Endothelial cell of umbilical vein (primary cell): ENCODE results near the gene CRYBA4. TPM values are rescaled to one million over a fixed set of nuclear protein-coding genes. Genes with fewer than 3 reads are reported as not detected.

ENCODE experiments used
- BruUV-seq: library from RNA; stranded (reverse); fragments of 400-500 nt; replicated peaks from 2 replicates; lab custom pipeline; 2021; lab: Mats Ljungman, UMichigan
- CTCF ChIA-PET: fragments of 300-600, 350-600 bp; sonication (Branson Sonifier 250); formaldehyde crosslinking; loops from one replicate; lab custom pipeline; 2021; ENCODE audit warnings: antibody characterized with exemption, inconsistent platforms; lab: Charles Lee
- POLR2A ChIA-PET: fragments of 300-600, 350-600 bp; sonication (Branson Sonifier 250); formaldehyde crosslinking; loops from one replicate; lab custom pipeline; 2021; ENCODE audit warnings: antibody characterized with exemption, inconsistent platforms; lab: Charles Lee
- DNase-seq: peaks from one replicate; pipeline ENCODE4 v3.0.0-alpha.2; 2011; ENCODE audit warnings: low read depth, low spot score
- FAIRE-seq: peaks from 2 replicates; lab custom pipeline; 2011; peaks lifted over from hg19 to GRCh38; lab: Jason Lieb, UNC
- H2AFZ ChIP-seq: 2 replicates; pipeline ENCODE4 v1.6.0; 2012; ENCODE audit warnings: low read depth, low read length, control low read depth, inconsistent platforms
- H3K27ac ChIP-seq: 2 replicates; pipeline ENCODE4 v1.5.1; 2011; ENCODE audit warnings: low read depth, mild to moderate bottlenecking, control low read depth, low read length, moderate library complexity; ENCODE audit not compliant: insufficient read depth
- H3K27me3 ChIP-seq, 2 experiments: 2 replicates each; pipeline versions ENCODE4 v1.6.0 to v1.6.1; 2011; ENCODE audit warnings: low read length in 2 of 2, mixed read lengths in 1 of 2; ENCODE audit not compliant: control insufficient read depth in 2 of 2, insufficient read depth in 2 of 2
- H3K36me3 ChIP-seq, 2 experiments: 2 replicates in 1 of 2; 3 replicates in 1 of 2; pipeline ENCODE4 v1.5.1; 2011; ENCODE audit warnings: low read length in 2 of 2, mild to moderate bottlenecking in 1 of 2, moderate library complexity in 1 of 2; ENCODE audit not compliant: control insufficient read depth in 2 of 2, insufficient read depth in 2 of 2; ENCODE audit errors: extremely low read depth in 1 of 2
- H3K4me1 ChIP-seq: 3 replicates; pipeline ENCODE4 v1.5.1; 2011; ENCODE audit warnings: mild to moderate bottlenecking, low read length; ENCODE audit not compliant: control insufficient read depth, insufficient read depth; ENCODE audit errors: extremely low read depth
- H3K4me2 ChIP-seq: 2 replicates; pipeline ENCODE4 v1.6.1; 2011; ENCODE audit warnings: low read length, control low read depth, mixed read lengths; ENCODE audit not compliant: insufficient read depth
- H3K4me3 ChIP-seq, 3 experiments: fragments of 200-600 bp in 1 of 3; sonication (generic), shearing (Covaris generic) in 1 of 3; replicated peaks in 1 of 3; 2 replicates each; pipeline ENCODE4 v1.5.1; 2011 to 2016; ENCODE audit warnings: control low read depth in 3 of 3, low read length in 3 of 3, mild to moderate bottlenecking in 2 of 3, inconsistent platforms in 1 of 3, low read depth in 1 of 3, moderate library complexity in 1 of 3; ENCODE audit not compliant: insufficient read depth in 1 of 3
- H3K79me2 ChIP-seq: 2 replicates; pipeline ENCODE4 v1.6.0; 2012; ENCODE audit warnings: low read length, inconsistent platforms; ENCODE audit not compliant: control insufficient read depth, insufficient read depth
- H3K9ac ChIP-seq: replicated peaks from 2 replicates; pipeline ENCODE3; 2011; ENCODE audit warnings: low read length, control low read depth; ENCODE audit not compliant: insufficient read depth; ENCODE audit errors: extremely low read depth
- H3K9me1 ChIP-seq: replicated peaks from 3 replicates; pipeline ENCODE4 v1.6.0; 2011; ENCODE audit warnings: mild to moderate bottlenecking, low read length; ENCODE audit not compliant: control insufficient read depth, insufficient read depth; ENCODE audit errors: extremely low read depth
- H3K9me3 ChIP-seq: replicated peaks from 2 replicates; pipeline ENCODE4 v1.5.1; 2012; ENCODE audit warnings: low read length, inconsistent platforms; ENCODE audit not compliant: control insufficient read depth, insufficient read depth
- H4K20me1 ChIP-seq: replicated peaks from 2 replicates; pipeline ENCODE3; 2011; ENCODE audit warnings: mild to moderate bottlenecking, low read length; ENCODE audit not compliant: control insufficient read depth, insufficient read depth; ENCODE audit errors: extremely low read depth
- CTCF ChIP-seq, 2 donors: IDR thresholded peaks; 1 replicate in 1 of 2; 2 replicates in 1 of 2; pipeline ENCODE4 v1.5.1; 2011; ENCODE audit warnings: low read length in 2 of 2, mild to moderate bottlenecking in 2 of 2, moderate library complexity in 2 of 2, control low read depth in 1 of 2, inconsistent platforms in 1 of 2, low read depth in 1 of 2; ENCODE audit not compliant: insufficient read depth in 1 of 2; ENCODE audit errors: extremely low read depth in 1 of 2
- EZH2 ChIP-seq: IDR thresholded peaks from 2 replicates; pipeline ENCODE4 v1.6.1; 2012; ENCODE audit warnings: borderline replicate concordance, low read depth, mild to moderate bottlenecking, moderate library complexity, low read length, inconsistent platforms; ENCODE audit not compliant: severe bottlenecking
- FOS ChIP-seq: IDR thresholded peaks from 2 replicates; pipeline ENCODE4 v1.6.1; 2011; ENCODE audit warnings: mild to moderate bottlenecking, low read length, moderate library complexity, borderline replicate concordance; ENCODE audit not compliant: insufficient read depth
- GATA2 ChIP-seq: IDR thresholded peaks from 2 replicates; pipeline ENCODE4 v1.7.0; 2011; ENCODE audit warnings: low read depth, mild to moderate bottlenecking, moderate library complexity, mixed read lengths, low read length; ENCODE audit not compliant: insufficient read length, insufficient read depth
- JUN ChIP-seq: IDR thresholded peaks from 2 replicates; pipeline ENCODE4 v1.6.1; 2011; ENCODE audit warnings: borderline replicate concordance, low read depth; ENCODE audit not compliant: insufficient read length, insufficient read depth
- MAX ChIP-seq: IDR thresholded peaks from 2 replicates; pipeline ENCODE4 v1.6.1; 2011; ENCODE audit not compliant: insufficient read depth, insufficient read length
- MYC ChIP-seq: IDR thresholded peaks from one replicate; pipeline ENCODE4 v1.6.1; 2011; ENCODE audit warnings: mild to moderate bottlenecking, low read depth, low read length
- POLR2A ChIP-seq: IDR thresholded peaks from 2 replicates; pipeline ENCODE4 v1.6.1; 2012; ENCODE audit warnings: low read depth, mild to moderate bottlenecking, control low read depth, low read length
- POLR2AphosphoS5 ChIP-seq: IDR thresholded peaks from 2 replicates; pipeline ENCODE4 v1.6.1; 2012; ENCODE audit warnings: low read depth, mild to moderate bottlenecking, control low read depth, low read length, moderate library complexity; ENCODE audit not compliant: insufficient read depth
- dilution Hi-C: fragments of 300-500 bp; cut with MboI; formaldehyde crosslinking; loops from one replicate; pipeline ENCODE4 v1.15.0; 2019; ENCODE audit warnings: low sequenced_read_pairs; ENCODE audit not compliant: extremely low pct_ligation_motif_present
- intact Hi-C: fragments of 100-400 bp; cut with micrococcal nuclease; formaldehyde crosslinking; loops from one replicate; pipeline ENCODE4 v1.10.0; 2022
- polyA plus RNA-seq, 4 experiments: library from polyadenylated mRNA; depleted of rRNA in 3 of 4; stranded (reverse) in 3 of 4; unstranded in 1 of 4; fragments of >200 nt; gene quantifications; 2 replicates each; pipeline versions ENCODE4 v1.2.1 to v1.2.3, GENCODE V29; 2011 to 2012; ENCODE audit warnings: missing spikeins in 1 of 4
- total RNA-seq: library from RNA; stranded (reverse); gene quantifications from 2 replicates; pipeline ENCODE4 v1.2.3, GENCODE V29; 2021

CRYBA4 gene
- total and polyA plus RNA-seq, 2 donors (not counting 3 experiments of a cell fraction or from before 2014, with no cell fraction given) = not detected

DNA sequence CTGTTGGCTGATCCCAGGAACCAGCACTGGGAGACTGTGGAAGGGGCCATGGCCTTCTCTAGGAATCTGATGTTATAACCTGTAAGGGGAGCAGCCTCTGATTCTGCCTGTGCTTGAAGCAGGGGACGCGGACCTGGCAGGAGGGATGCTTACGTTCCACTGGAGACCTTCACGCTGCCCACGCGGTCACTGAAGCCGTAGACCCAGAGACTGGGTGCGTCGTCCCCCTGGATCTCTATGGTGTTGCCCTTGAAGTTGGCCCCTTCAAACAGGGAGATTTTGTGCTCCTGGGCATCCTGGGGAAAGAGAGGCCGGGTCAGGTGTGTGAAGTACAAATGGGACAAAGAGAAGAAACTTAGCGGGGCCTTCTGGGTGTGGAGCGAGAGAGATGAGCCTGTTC lies 20.0 kb upstream of the CRYBA4 start:
- Histone ChIP-seq H4K20me1 (no peaks in the 10 kb centered on the region), H3K79me2 (no peaks in the 10 kb centered on the region), H3K36me3 (no peaks in the 10 kb centered on the region), H3K4me3 (no peak overlapping the region), H3K27me3 (peaks cover 0 to 6% of the 10 kb centered on the region in 2 experiments), H3K27ac (no peak overlapping the region), H3K9me3 (no peaks in the 10 kb centered on the region), H3K9me1 (no peaks in the 10 kb centered on the region), H3K4me1 (no peaks in the 10 kb centered on the region), H2AFZ (no peak overlapping the region), H3K9ac (no peak overlapping the region), H3K4me2 (no peak overlapping the region)
- FAIRE-seq (no peak), DNase-seq (no peak)
- TF ChIP-seq CTCF (IDR thresholded peaks at IDR 0.05; ENCODE audit: extremely low read depth in 1 of 2, insufficient read depth in 1 of 2, low read depth in 1 of 2, low read length in 2 of 2) = no peak
- intact Hi-C loops = no loop called here
- CTCF ChIA-PET = interaction anchor here (0.7 kb wide), 1 partner anchor 12 kb away, joined by 3 read pairs; no protein-coding TSS in a partner anchor
- POLR2A ChIA-PET = no interaction called here
- no TSS peak for BruUV-seq
- dilution Hi-C loops = no loop called here

- H2AFZ ChIP-seq = no peak overlapping the region
- intact Hi-C loops = no loop called here
- no peaks in the 10 kb centered on the region for H3K4me1 ChIP-seq
- no peak overlapping the region for H3K27ac ChIP-seq
- H3K36me3 ChIP-seq = no peaks in the 10 kb centered on the region
- TF ChIP-seq MAX = no peak
- no peak for TF ChIP-seq POLR2AphosphoS5
- no peak for TF ChIP-seq GATA2
- TF ChIP-seq MYC = no peak
- no peak for TF ChIP-seq JUN
- no peak for TF ChIP-seq FOS
- no peak for TF ChIP-seq EZH2
- no peak for TF ChIP-seq POLR2A
- TF ChIP-seq CTCF (IDR thresholded peaks at IDR 0.05; ENCODE audit: extremely low read depth in 1 of 2, insufficient read depth in 1 of 2, low read depth in 1 of 2, low read length in 2 of 2) = no peak
- dilution Hi-C loops = no loop called here
- peaks cover 0 to 6% of the 10 kb centered on the region in 2 experiments for H3K27me3 ChIP-seq
- CTCF ChIA-PET = interaction anchor here (0.7 kb wide), 1 partner anchor 13 kb away, joined by 3 read pairs; no protein-coding TSS in a partner anchor
- DNase-seq (no peak), FAIRE-seq (no peak)
- BruUV-seq = no TSS peak
- no peak overlapping the region for H3K9ac ChIP-seq
- no peaks in the 10 kb centered on the region for H4K20me1 ChIP-seq
- no peak overlapping the region for H3K4me2 ChIP-seq
- no peaks in the 10 kb centered on the region for H3K9me3 ChIP-seq
- no peak overlapping the region for H3K4me3 ChIP-seq
- POLR2A ChIA-PET = interaction anchor here (0.6 kb wide), 1 partner anchor 1163 kb away, joined by 3 read pairs; no protein-coding TSS in a partner anchor
- no peaks in the 10 kb centered on the region for H3K79me2 ChIP-seq
- H3K9me1 ChIP-seq = no peaks in the 10 kb centered on the region
Observed at GRCh38 chr22:26602127-26602526, 19.6 kb upstream of the CRYBA4 start.
